Measurements from ENCODE around the gene NDEL1.

NDEL1 gene

GRCh38 chr17:8406174-8406573, 29.5 kb upstream of the NDEL1 start:
- Mint-ChIP-seq H3K36me3 (ENCODE audit: low read depth) (no peaks in the 10 kb centered on the region), H3K9me3 (no peaks in the 10 kb centered on the region), H3K27ac (no peak overlapping the region), H3K4me1 (peaks cover 6% of the 10 kb centered on the region), H3K4me3 (no peak overlapping the region), H3K27me3 (peaks cover 18% of the 10 kb centered on the region)
- DNase-seq (no peak), ATAC-seq (no peak)

GRCh38 chr17:8408371-8408770, 27.3 kb upstream of the NDEL1 start:
- no peak overlapping the region for H3K4me3 Mint-ChIP-seq
- no peaks in the 10 kb centered on the region for H3K36me3 Mint-ChIP-seq (ENCODE audit: low read depth)
- ATAC-seq (no peak), DNase-seq (no peak)
- no peak overlapping the region for H3K27ac Mint-ChIP-seq
- H3K27me3 Mint-ChIP-seq, result peaks cover 17% of the 10 kb centered on the region
- peaks cover 13% of the 10 kb centered on the region for H3K4me1 Mint-ChIP-seq
- H3K9me3 Mint-ChIP-seq, result no peaks in the 10 kb centered on the region

- no peaks in the 10 kb centered on the region for H3K36me3 Mint-ChIP-seq (ENCODE audit: low read depth)
- DNase-seq (peak; percentile 88), ATAC-seq (peak; percentile 82)
- H3K4me3 Mint-ChIP-seq, result no peak overlapping the region
- H3K27ac Mint-ChIP-seq, result no peak overlapping the region
- no peaks in the 10 kb centered on the region for H3K9me3 Mint-ChIP-seq
- peaks cover 17% of the 10 kb centered on the region for H3K27me3 Mint-ChIP-seq
- peaks cover 16% of the 10 kb centered on the region for H3K4me1 Mint-ChIP-seq
Observed at GRCh38 chr17:8409966-8410882, 25.5 kb upstream of the NDEL1 start.

GRCh38 chr17:8410883-8411238, 24.8 kb upstream of the NDEL1 start:
- ATAC-seq (no peak), DNase-seq (no peak)
- H3K4me1 Mint-ChIP-seq, result peaks cover 16% of the 10 kb centered on the region
- no peak overlapping the region for H3K4me3 Mint-ChIP-seq
- peaks cover 18% of the 10 kb centered on the region for H3K27me3 Mint-ChIP-seq
- no peaks in the 10 kb centered on the region for H3K9me3 Mint-ChIP-seq
- no peaks in the 10 kb centered on the region for H3K36me3 Mint-ChIP-seq (ENCODE audit: low read depth)
- H3K27ac Mint-ChIP-seq, result no peak overlapping the region

GRCh38 chr17:8412089-8412488, 23.6 kb upstream of the NDEL1 start:
- ATAC-seq (no peak), DNase-seq (no peak)
- Mint-ChIP-seq H3K36me3 (ENCODE audit: low read depth) (no peaks in the 10 kb centered on the region), H3K4me1 (peaks cover 16% of the 10 kb centered on the region), H3K27me3 (peaks cover 22% of the 10 kb centered on the region), H3K27ac (no peak overlapping the region), H3K9me3 (no peaks in the 10 kb centered on the region), H3K4me3 (no peak overlapping the region)

- no peak for DNase-seq
- Mint-ChIP-seq H3K27ac (no peak overlapping the region), H3K4me1 (peaks cover 16% of the 10 kb centered on the region), H3K4me3 (no peak overlapping the region), H3K27me3 (peaks cover 31% of the 10 kb centered on the region), H3K9me3 (no peaks in the 10 kb centered on the region), H3K36me3 (ENCODE audit: low read depth) (no peaks in the 10 kb centered on the region)
- ATAC-seq, result no peak
Observed at GRCh38 chr17:8413328-8413727, 22.4 kb upstream of the NDEL1 start.

GRCh38 chr17:8413938-8414337, 21.7 kb upstream of the NDEL1 start:
- DNase-seq (no peak), ATAC-seq (no peak)
- no peak overlapping the region for H3K4me3 Mint-ChIP-seq
- no peak overlapping the region for H3K27ac Mint-ChIP-seq
- peaks cover 33% of the 10 kb centered on the region for H3K27me3 Mint-ChIP-seq
- no peaks in the 10 kb centered on the region for H3K36me3 Mint-ChIP-seq (ENCODE audit: low read depth)
- H3K9me3 Mint-ChIP-seq, result no peaks in the 10 kb centered on the region
- H3K4me1 Mint-ChIP-seq, result peaks cover 16% of the 10 kb centered on the region

- Mint-ChIP-seq H3K27ac (no peak overlapping the region), H3K36me3 (ENCODE audit: low read depth) (no peaks in the 10 kb centered on the region), H3K4me3 (no peak overlapping the region), H3K9me3 (no peaks in the 10 kb centered on the region), H3K27me3 (peaks cover 32% of the 10 kb centered on the region), H3K4me1 (peaks cover 9% of the 10 kb centered on the region)
- DNase-seq (no peak), ATAC-seq (no peak)
Observed at GRCh38 chr17:8417806-8418205, 17.9 kb upstream of the NDEL1 start.

GRCh38 chr17:8418471-8418870, 17.2 kb upstream of the NDEL1 start:
- H3K27me3 Mint-ChIP-seq, result peaks cover 33% of the 10 kb centered on the region
- ATAC-seq (no peak), DNase-seq (no peak)
- H3K4me3 Mint-ChIP-seq, result no peak overlapping the region
- no peaks in the 10 kb centered on the region for H3K36me3 Mint-ChIP-seq (ENCODE audit: low read depth)
- H3K4me1 Mint-ChIP-seq, result peaks cover 2% of the 10 kb centered on the region
- no peak overlapping the region for H3K27ac Mint-ChIP-seq
- H3K9me3 Mint-ChIP-seq, result no peaks in the 10 kb centered on the region

GRCh38 chr17:8419305-8419704, 16.4 kb upstream of the NDEL1 start:
- no peaks in the 10 kb centered on the region for H3K36me3 Mint-ChIP-seq (ENCODE audit: low read depth)
- no peak for DNase-seq
- H3K9me3 Mint-ChIP-seq, result no peaks in the 10 kb centered on the region
- no peak overlapping the region for H3K4me3 Mint-ChIP-seq
- peaks cover 38% of the 10 kb centered on the region for H3K27me3 Mint-ChIP-seq
- no peaks in the 10 kb centered on the region for H3K4me1 Mint-ChIP-seq
- H3K27ac Mint-ChIP-seq, result no peak overlapping the region
- no peak for ATAC-seq

GRCh38 chr17:8420041-8420934, 15.4 kb upstream of the NDEL1 start:
- no peaks in the 10 kb centered on the region for H3K4me1 Mint-ChIP-seq
- H3K4me3 Mint-ChIP-seq, result no peak overlapping the region
- ATAC-seq, result no peak
- H3K27ac Mint-ChIP-seq, result no peak overlapping the region
- peaks cover 42% of the 10 kb centered on the region for H3K27me3 Mint-ChIP-seq
- no peaks in the 10 kb centered on the region for H3K9me3 Mint-ChIP-seq
- DNase-seq, result no peak
- no peaks in the 10 kb centered on the region for H3K36me3 Mint-ChIP-seq (ENCODE audit: low read depth)

- Mint-ChIP-seq H3K36me3 (ENCODE audit: low read depth) (no peaks in the 10 kb centered on the region), H3K4me3 (no peak overlapping the region), H3K27ac (no peak overlapping the region), H3K9me3 (no peaks in the 10 kb centered on the region), H3K4me1 (no peaks in the 10 kb centered on the region), H3K27me3 (peaks cover 36% of the 10 kb centered on the region)
- no peak for DNase-seq
- no peak for ATAC-seq
Observed at GRCh38 chr17:8421571-8421970, 14.1 kb upstream of the NDEL1 start.

GRCh38 chr17:8426094-8426720, 9.5 kb upstream of the NDEL1 start:
- Mint-ChIP-seq H3K27ac (no peak overlapping the region), H3K4me1 (no peaks in the 10 kb centered on the region)

GRCh38 chr17:8426802-8427201, 8.9 kb upstream of the NDEL1 start:
- H3K36me3 Mint-ChIP-seq (ENCODE audit: low read depth), result no peaks in the 10 kb centered on the region
- no peaks in the 10 kb centered on the region for H3K4me1 Mint-ChIP-seq
- DNase-seq (no peak), ATAC-seq (no peak)
- no peak overlapping the region for H3K27ac Mint-ChIP-seq
- no peaks in the 10 kb centered on the region for H3K9me3 Mint-ChIP-seq
- no peak overlapping the region for H3K4me3 Mint-ChIP-seq
- H3K27me3 Mint-ChIP-seq, result peaks cover 13% of the 10 kb centered on the region

More at GRCh38 chr17:8426094-8426720, 9.5 kb upstream of the NDEL1 start:
- Mint-ChIP-seq H3K4me3 (no peak overlapping the region), H3K36me3 (ENCODE audit: low read depth) (no peaks in the 10 kb centered on the region), H3K27me3 (peaks cover 15% of the 10 kb centered on the region), H3K9me3 (no peaks in the 10 kb centered on the region)
- no peak for ATAC-seq
- DNase-seq, result no peak
